ENCODE measurements around the gene BEX4. TPM values are rescaled to one million over a fixed set of nuclear protein-coding genes. Genes with fewer than 3 reads are reported as not detected.

Gene BEX4
- total RNA-seq, 1 donor from 2014 or later: 50.8 TPM

DNA sequence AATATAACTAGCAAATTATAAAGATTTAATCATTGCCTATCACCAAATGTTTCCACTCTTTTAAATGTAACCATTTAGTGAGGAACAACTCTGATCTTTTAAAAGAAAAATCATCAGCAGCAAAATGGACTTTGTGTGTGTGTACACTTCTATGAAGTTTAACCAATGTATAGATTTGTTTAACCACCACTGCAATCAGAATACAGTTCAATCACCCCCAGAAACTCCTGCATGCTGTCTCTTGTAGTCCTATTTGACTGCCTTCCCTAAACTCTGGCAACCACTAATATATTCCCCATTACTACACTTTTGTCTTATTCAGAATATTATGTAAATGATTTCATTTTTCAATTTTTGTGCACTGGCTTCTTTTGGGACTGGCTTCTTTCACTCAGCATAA lies 41.7 kb downstream of the BEX4 start:
- intact Hi-C loops (cut with micrococcal nuclease): no loop called here
- no peaks in the 10 kb centered on the region for H3K9me3 ChIP-seq (replicated peaks)
- no peak overlapping the region for H3K4me3 ChIP-seq
- no peak for DNase-seq
- TF ChIP-seq, protein P1, sequence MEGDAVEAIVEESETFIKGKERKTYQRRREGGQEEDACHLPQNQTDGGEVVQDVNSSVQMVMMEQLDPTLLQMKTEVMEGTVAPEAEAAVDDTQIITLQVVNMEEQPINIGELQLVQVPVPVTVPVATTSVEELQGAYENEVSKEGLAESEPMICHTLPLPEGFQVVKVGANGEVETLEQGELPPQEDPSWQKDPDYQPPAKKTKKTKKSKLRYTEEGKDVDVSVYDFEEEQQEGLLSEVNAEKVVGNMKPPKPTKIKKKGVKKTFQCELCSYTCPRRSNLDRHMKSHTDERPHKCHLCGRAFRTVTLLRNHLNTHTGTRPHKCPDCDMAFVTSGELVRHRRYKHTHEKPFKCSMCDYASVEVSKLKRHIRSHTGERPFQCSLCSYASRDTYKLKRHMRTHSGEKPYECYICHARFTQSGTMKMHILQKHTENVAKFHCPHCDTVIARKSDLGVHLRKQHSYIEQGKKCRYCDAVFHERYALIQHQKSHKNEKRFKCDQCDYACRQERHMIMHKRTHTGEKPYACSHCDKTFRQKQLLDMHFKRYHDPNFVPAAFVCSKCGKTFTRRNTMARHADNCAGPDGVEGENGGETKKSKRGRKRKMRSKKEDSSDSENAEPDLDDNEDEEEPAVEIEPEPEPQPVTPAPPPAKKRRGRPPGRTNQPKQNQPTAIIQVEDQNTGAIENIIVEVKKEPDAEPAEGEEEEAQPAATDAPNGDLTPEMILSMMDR (IDR thresholded peaks at IDR 0.05; ENCODE audit: borderline replicate concordance): no peak
- no peaks in the 10 kb centered on the region for H3K27me3 ChIP-seq (ENCODE audit: low read depth)
- H3K4me1 ChIP-seq: peaks cover 20% of the 10 kb centered on the region
- H3K36me3 ChIP-seq: no peaks in the 10 kb centered on the region
- no peak overlapping the region for H3K27ac ChIP-seq (replicated peaks)

DNA sequence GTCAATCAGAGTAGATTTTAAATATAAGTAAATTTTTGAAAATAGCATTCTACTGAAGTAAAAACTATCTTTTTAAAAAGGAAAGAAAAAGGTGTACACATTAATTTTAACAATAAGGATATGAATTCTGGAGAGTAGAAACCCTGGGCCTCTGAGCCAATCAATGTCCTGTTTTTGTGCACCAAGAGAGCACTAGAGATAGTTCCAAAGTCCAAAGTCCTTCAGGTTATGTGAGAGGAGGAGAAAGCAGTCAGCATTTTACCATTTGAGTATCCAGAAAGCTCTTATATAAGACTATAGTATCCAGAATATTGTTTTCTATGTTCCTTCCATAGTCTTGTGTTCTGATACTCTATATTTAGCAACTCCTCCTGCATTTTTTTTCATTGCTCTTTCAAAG lies 43.4 kb downstream of the BEX4 start:
- no peaks in the 10 kb centered on the region for H3K36me3 ChIP-seq
- no peaks in the 10 kb centered on the region for H3K27me3 ChIP-seq (ENCODE audit: low read depth)
- no peak overlapping the region for H3K27ac ChIP-seq (replicated peaks)
- no peaks in the 10 kb centered on the region for H3K9me3 ChIP-seq (replicated peaks)
- intact Hi-C loops (cut with micrococcal nuclease): no loop called here
- H3K4me3 ChIP-seq: no peak overlapping the region
- H3K4me1 ChIP-seq: peaks cover 10% of the 10 kb centered on the region
- TF ChIP-seq, protein P1 (IDR thresholded peaks at IDR 0.05; ENCODE audit: borderline replicate concordance): no peak
- DNase-seq: no peak

Other genes starting within 250 kb of the BEX4 start
- 10.8 TPM for gene BEX1, start 150.9 kb upstream of the BEX4 start, total RNA-seq
- gene NXF3, start 122.0 kb upstream of the BEX4 start, total RNA-seq: 0.69 TPM
- 48.5 TPM for gene TCEAL8, start 40.0 kb downstream of the BEX4 start, total RNA-seq
- gene TCEAL5, start 61.6 kb downstream of the BEX4 start, total RNA-seq: 0.19 TPM
- gene BEX2, start 95.9 kb downstream of the BEX4 start, total RNA-seq: 2.6 TPM
- 2.6 TPM for gene TCEAL7, start 115.1 kb downstream of the BEX4 start, total RNA-seq
- 23.7 TPM for gene TCEAL9, start 141.4 kb downstream of the BEX4 start, total RNA-seq
- 161 TPM for gene BEX3, start 161.4 kb downstream of the BEX4 start, total RNA-seq

Measured in left ventricle myocardium inferior (tissue), 1 donor.